ENCODE measurements around the gene HOXB3. TPM values are rescaled to one million over a fixed set of nuclear protein-coding genes. Genes with fewer than 3 reads are reported as not detected.

Gene HOXB3
- polyA plus RNA-seq, 1 donor (not counting 4 experiments of a cell fraction or from before 2014, with no cell fraction given) = 1.1 TPM

DNA sequence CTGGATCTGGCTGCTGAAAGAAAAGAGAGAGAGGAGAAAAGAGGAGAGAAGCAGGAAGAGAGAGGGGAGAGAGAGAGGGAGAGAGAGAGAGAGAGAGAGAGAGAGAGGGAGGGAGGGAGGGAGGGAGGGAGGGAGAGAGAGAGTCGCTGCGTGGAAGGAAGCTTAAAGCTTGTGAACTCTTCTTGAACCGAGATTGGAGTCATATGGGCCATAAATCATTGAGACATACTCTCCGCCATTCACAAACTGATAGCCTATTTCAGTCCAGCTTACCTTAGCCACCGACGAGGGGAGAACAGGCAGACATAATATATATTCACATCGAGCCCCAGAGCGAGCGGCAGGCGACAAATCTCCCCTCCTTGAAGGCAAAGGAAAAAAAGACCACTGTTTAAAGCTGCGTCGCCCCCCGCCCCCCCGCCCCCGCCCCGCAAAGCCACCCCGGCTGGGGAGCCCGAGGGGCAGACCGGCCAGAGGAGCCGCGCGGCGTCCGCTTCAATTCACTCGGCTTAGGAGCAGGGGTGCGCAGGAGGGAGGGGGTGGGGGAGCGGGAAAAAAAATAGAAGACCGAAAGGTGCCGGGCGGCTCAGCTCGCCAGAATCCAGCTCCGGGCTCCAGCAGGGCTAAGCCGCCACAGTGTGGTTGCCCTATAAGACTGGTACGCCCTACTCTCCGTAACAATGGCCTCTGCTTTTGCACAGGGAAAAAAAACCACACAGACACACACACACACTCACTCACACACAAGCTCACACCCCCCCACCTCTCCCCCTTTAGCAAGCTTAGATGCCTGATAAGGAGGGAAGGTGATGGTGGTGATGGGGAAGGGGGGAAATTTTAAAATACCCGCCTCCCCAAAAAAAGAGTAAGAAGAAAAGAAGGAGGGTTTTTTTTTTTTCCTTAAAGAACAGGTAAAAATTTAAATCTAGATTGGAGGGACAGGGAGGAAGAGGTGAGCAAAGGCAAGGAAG lies 34.5 kb downstream of the HOXB3 start:
- H2AFZ ChIP-seq (ENCODE audit: control insufficient read depth, low read length) = peak overlapping the region; percentile 46
- no peak for DNase-seq (ENCODE audit: low read depth, low spot score)
- H3K4me3 ChIP-seq (ENCODE audit: control insufficient read depth in 2 of 3, extremely low read depth in 1 of 3, insufficient read depth in 2 of 3, low read depth in 1 of 3, low read length in 3 of 3) = peak overlapping the region; percentile 6 to 43 (median 16)
- no peaks in the 10 kb centered on the region for H4K20me1 ChIP-seq (ENCODE audit: control insufficient read depth, extremely low read depth, insufficient read depth, low read length)
- no peak for TF ChIP-seq EZH2 (IDR thresholded peaks at IDR 0.05; ENCODE audit: low read length)
- TF ChIP-seq, protein P1, sequence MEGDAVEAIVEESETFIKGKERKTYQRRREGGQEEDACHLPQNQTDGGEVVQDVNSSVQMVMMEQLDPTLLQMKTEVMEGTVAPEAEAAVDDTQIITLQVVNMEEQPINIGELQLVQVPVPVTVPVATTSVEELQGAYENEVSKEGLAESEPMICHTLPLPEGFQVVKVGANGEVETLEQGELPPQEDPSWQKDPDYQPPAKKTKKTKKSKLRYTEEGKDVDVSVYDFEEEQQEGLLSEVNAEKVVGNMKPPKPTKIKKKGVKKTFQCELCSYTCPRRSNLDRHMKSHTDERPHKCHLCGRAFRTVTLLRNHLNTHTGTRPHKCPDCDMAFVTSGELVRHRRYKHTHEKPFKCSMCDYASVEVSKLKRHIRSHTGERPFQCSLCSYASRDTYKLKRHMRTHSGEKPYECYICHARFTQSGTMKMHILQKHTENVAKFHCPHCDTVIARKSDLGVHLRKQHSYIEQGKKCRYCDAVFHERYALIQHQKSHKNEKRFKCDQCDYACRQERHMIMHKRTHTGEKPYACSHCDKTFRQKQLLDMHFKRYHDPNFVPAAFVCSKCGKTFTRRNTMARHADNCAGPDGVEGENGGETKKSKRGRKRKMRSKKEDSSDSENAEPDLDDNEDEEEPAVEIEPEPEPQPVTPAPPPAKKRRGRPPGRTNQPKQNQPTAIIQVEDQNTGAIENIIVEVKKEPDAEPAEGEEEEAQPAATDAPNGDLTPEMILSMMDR (optimal IDR thresholded peaks at IDR 0.05 in 1 of 3, IDR thresholded peaks at IDR 0.05 in 1 of 3, conservative IDR thresholded peaks at IDR 0.05 in 1 of 3; ENCODE audit: extremely low read depth in 1 of 3, insufficient read depth in 2 of 3, low read length in 3 of 3) = no peak
- H3K9ac ChIP-seq (ENCODE audit: control insufficient read depth, extremely low read depth, insufficient read depth, low read length) = no peak overlapping the region
- no peak for FAIRE-seq
- H3K4me1 ChIP-seq (ENCODE audit: control insufficient read depth, extremely low read depth, insufficient read depth, low read length) = peaks cover 14% of the 10 kb centered on the region
- dilution Hi-C loops (cut with MboI; ENCODE audit: extremely low pct_ligation_motif_present, low sequenced_read_pairs) = no loop called here
- no peak overlapping the region for H3K27ac ChIP-seq (ENCODE audit: control insufficient read depth, insufficient read depth, low read length)
- no peaks in the 10 kb centered on the region for H3K79me2 ChIP-seq (ENCODE audit: control insufficient read depth, insufficient read depth, low read length)
- peaks cover 0 to 3% of the 10 kb centered on the region in 2 experiments for H3K36me3 ChIP-seq (ENCODE audit: control insufficient read depth in 2 of 2, extremely low read depth in 1 of 2, insufficient read depth in 2 of 2, low read length in 2 of 2)
- H3K4me2 ChIP-seq (ENCODE audit: control insufficient read depth, extremely low read depth, insufficient read depth, low read depth, low read length) = peak overlapping the region; percentile 67
- H3K27me3 ChIP-seq (ENCODE audit: control insufficient read depth, extremely low read depth, insufficient read depth, low read length) = peaks cover 20% of the 10 kb centered on the region
- H3K9me1 ChIP-seq (ENCODE audit: control insufficient read depth, extremely low read depth, insufficient read depth, low read length) = no peaks in the 10 kb centered on the region
- no peaks in the 10 kb centered on the region for H3K9me3 ChIP-seq (ENCODE audit: control insufficient read depth, low read depth, low read length)

DNA sequence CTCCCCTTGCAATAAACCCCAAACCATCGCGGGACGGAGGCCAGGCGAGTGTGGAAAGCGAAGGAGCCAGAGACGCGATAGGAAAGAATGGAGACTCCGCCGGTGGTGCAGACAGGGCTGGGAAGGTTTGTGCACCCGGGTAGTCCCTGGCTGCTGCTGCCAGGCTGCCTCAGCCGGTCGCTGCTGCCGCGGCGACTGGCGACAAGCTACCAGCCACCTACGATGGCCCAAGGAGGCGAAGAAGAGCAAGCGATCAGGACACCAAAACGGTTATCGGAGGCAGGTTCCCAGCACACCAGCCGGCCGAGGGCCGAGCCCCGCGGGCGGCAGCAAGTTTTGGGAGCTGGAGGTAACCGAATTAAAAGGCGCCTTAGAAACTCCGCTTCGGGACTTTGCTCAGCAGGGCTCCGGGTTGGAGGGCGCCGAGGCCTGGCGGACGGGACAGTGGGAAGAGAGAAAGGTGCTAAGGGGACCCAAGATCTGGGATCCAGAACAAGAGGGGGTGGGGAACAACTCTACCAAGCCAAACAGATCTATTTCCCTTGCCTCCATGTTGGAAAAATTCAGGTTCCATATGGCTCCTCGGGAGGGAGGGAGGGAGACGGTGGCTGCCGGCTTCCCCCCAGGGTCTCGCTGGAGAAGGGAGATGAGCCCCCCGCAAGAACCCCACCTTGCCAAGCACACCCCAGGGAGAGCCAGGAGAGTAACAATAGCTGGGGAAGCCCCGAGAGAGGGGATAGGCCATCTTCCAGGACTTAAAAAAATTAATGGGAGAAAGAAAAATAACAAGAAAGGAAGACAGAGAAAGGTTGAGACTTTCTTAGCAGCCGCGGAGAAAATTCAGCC lies 35.4 kb downstream of the HOXB3 start:
- dilution Hi-C loops (cut with MboI; ENCODE audit: extremely low pct_ligation_motif_present, low sequenced_read_pairs) = no loop called here
- Histone ChIP-seq H3K27ac (ENCODE audit: control insufficient read depth, insufficient read depth, low read length) (no peak overlapping the region), H3K27me3 (ENCODE audit: control insufficient read depth, extremely low read depth, insufficient read depth, low read length) (peaks cover 24% of the 10 kb centered on the region), H3K9me3 (ENCODE audit: control insufficient read depth, low read depth, low read length) (no peaks in the 10 kb centered on the region), H3K36me3 (ENCODE audit: control insufficient read depth in 2 of 2, extremely low read depth in 1 of 2, insufficient read depth in 2 of 2, low read length in 2 of 2) (peaks cover 0 to 3% of the 10 kb centered on the region in 2 experiments), H3K4me3 (ENCODE audit: control insufficient read depth in 2 of 3, extremely low read depth in 1 of 3, insufficient read depth in 2 of 3, low read depth in 1 of 3, low read length in 3 of 3) (peak overlapping the region in 1 of 3 experiments; percentile 17), H2AFZ (ENCODE audit: control insufficient read depth, low read length) (no peak overlapping the region), H3K4me2 (ENCODE audit: control insufficient read depth, extremely low read depth, insufficient read depth, low read depth, low read length) (no peak overlapping the region), H3K79me2 (ENCODE audit: control insufficient read depth, insufficient read depth, low read length) (no peaks in the 10 kb centered on the region), H4K20me1 (ENCODE audit: control insufficient read depth, extremely low read depth, insufficient read depth, low read length) (no peaks in the 10 kb centered on the region), H3K9ac (ENCODE audit: control insufficient read depth, extremely low read depth, insufficient read depth, low read length) (peak overlapping the region; percentile 22), H3K9me1 (ENCODE audit: control insufficient read depth, extremely low read depth, insufficient read depth, low read length) (no peaks in the 10 kb centered on the region), H3K4me1 (ENCODE audit: control insufficient read depth, extremely low read depth, insufficient read depth, low read length) (peaks cover 14% of the 10 kb centered on the region)
- FAIRE-seq (no peak), DNase-seq (ENCODE audit: low read depth, low spot score) (no peak)
- no peak for TF ChIP-seq EZH2 (IDR thresholded peaks at IDR 0.05; ENCODE audit: low read length)
- TF ChIP-seq, protein P1 (optimal IDR thresholded peaks at IDR 0.05 in 1 of 3, IDR thresholded peaks at IDR 0.05 in 1 of 3, conservative IDR thresholded peaks at IDR 0.05 in 1 of 3; ENCODE audit: extremely low read depth in 1 of 3, insufficient read depth in 2 of 3, low read length in 3 of 3) = no peak
